ENCODE results near the gene CRIM1.

The CRIM1 gene

DNA sequence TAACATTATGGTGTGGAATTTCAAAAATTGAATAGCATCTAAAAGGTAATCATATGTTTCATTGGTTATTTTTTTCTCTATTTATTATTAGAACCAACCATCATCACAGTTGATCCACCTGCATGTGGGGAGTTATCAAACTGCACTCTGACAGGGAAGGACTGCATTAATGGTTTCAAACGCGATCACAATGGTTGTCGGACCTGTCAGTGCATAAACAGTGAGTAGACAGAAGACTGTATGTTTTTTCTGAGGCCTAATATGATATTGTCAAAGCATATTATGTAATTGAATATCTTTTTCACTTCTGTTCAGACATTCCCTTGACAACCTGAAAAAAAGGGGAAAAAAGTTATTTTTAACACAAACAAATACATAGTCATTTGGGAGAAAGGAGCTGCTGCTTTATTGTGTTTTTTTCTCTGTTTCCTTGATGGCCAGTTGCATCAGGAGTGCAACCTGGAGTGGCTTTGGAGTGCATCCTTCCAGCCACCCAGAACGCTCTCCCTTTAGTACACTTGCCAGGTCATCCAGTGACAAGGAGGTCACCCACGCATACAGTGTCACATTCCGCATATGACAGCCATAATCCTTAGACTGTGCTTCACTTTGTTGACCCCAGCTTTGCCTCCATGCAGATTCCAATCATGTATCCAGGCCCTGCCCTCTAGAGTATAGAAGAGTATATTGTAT, 143.7 kb downstream of the CRIM1 start:
- H2AFZ ChIP-seq (ENCODE audit: low read length): no peak overlapping the region
- no peak overlapping the region for H3K4me2 ChIP-seq (ENCODE audit: low read depth, low read length)
- no peak overlapping the region for H3K27ac ChIP-seq (ENCODE audit: low read length)
- no peaks in the 10 kb centered on the region for H3F3A ChIP-seq (ENCODE audit: insufficient read depth, low read length)
- DNase-seq: no peak
- no peak overlapping the region for H3K9ac ChIP-seq (ENCODE audit: low read length)
- no peaks in the 10 kb centered on the region for H3K36me3 ChIP-seq (replicated peaks; ENCODE audit: insufficient read depth, low read length)
- H3K79me2 ChIP-seq (ENCODE audit: low read length): no peaks in the 10 kb centered on the region
- H3K9me2 ChIP-seq (replicated peaks; ENCODE audit: insufficient read depth, low read length): no peaks in the 10 kb centered on the region
- H3K4me3 ChIP-seq (ENCODE audit: low read length): no peak overlapping the region
- no peaks in the 10 kb centered on the region for H3K27me3 ChIP-seq (replicated peaks; ENCODE audit: insufficient read depth, low read length)
- no peaks in the 10 kb centered on the region for H3K4me1 ChIP-seq (ENCODE audit: low read length)
- TF ChIP-seq, protein P1, sequence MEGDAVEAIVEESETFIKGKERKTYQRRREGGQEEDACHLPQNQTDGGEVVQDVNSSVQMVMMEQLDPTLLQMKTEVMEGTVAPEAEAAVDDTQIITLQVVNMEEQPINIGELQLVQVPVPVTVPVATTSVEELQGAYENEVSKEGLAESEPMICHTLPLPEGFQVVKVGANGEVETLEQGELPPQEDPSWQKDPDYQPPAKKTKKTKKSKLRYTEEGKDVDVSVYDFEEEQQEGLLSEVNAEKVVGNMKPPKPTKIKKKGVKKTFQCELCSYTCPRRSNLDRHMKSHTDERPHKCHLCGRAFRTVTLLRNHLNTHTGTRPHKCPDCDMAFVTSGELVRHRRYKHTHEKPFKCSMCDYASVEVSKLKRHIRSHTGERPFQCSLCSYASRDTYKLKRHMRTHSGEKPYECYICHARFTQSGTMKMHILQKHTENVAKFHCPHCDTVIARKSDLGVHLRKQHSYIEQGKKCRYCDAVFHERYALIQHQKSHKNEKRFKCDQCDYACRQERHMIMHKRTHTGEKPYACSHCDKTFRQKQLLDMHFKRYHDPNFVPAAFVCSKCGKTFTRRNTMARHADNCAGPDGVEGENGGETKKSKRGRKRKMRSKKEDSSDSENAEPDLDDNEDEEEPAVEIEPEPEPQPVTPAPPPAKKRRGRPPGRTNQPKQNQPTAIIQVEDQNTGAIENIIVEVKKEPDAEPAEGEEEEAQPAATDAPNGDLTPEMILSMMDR (IDR thresholded peaks at IDR 0.05; ENCODE audit: low read length): no peak
- no peaks in the 10 kb centered on the region for H4K20me1 ChIP-seq (ENCODE audit: insufficient read depth, low read length)
- no peaks in the 10 kb centered on the region for H3K9me3 ChIP-seq (replicated peaks; ENCODE audit: insufficient read depth, low read length)

DNA sequence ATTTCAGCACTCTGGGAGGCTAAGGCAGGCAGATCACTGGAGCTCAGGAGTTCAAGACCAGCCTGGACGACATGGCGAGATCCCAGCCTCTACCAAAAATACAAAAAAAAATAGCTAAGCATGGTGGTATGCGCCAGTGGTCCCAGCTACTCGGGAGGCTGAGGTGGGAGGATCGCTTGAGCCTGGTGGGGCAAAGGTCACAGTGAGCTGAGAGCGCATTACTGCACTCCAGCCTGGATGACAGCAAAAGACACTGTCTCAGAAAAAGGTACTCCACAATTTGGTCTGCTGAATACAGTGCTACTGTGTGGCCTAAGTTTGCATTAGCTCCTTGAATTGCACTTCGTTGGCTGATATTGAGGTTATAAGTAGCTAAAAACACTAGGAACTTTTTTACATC, 144.5 kb downstream of the CRIM1 start:
- Histone ChIP-seq H4K20me1 (ENCODE audit: insufficient read depth, low read length) (no peaks in the 10 kb centered on the region), H3K36me3 (replicated peaks; ENCODE audit: insufficient read depth, low read length) (no peaks in the 10 kb centered on the region), H3F3A (ENCODE audit: insufficient read depth, low read length) (no peaks in the 10 kb centered on the region), H3K4me1 (ENCODE audit: low read length) (no peaks in the 10 kb centered on the region), H3K9ac (ENCODE audit: low read length) (no peak overlapping the region), H3K27me3 (replicated peaks; ENCODE audit: insufficient read depth, low read length) (no peaks in the 10 kb centered on the region), H3K27ac (ENCODE audit: low read length) (no peak overlapping the region), H3K4me3 (ENCODE audit: low read length) (no peak overlapping the region), H3K9me3 (replicated peaks; ENCODE audit: insufficient read depth, low read length) (no peaks in the 10 kb centered on the region), H3K9me2 (replicated peaks; ENCODE audit: insufficient read depth, low read length) (no peaks in the 10 kb centered on the region), H2AFZ (ENCODE audit: low read length) (no peak overlapping the region), H3K79me2 (ENCODE audit: low read length) (no peaks in the 10 kb centered on the region), H3K4me2 (ENCODE audit: low read depth, low read length) (no peak overlapping the region)
- TF ChIP-seq EZH2phosphoT487 (IDR thresholded peaks at IDR 0.05; ENCODE audit: low read length): no peak
- no peak for TF ChIP-seq EZH2 (optimal IDR thresholded peaks at IDR 0.05; ENCODE audit: low read depth, low read length)
- DNase-seq: no peak

DNA sequence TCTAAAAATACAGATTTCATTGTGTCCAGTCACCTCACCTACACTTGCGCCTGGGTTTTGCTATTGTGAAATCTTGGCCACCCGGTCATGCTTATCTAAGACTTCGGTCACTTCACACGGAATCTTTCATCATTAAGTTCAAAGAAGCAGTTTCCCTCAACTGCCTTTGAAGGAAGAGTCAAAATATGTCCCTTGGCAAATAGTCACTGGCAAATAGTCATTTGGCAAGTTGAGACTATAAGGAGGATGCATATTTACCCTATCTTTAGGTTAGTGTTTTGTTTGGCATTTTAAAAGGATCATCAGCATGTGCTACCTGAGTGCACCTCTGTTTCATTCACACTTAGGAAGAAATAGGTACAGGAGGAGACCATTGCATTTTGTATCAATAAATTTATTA, 146.5 kb downstream of the CRIM1 start:
- H3K4me2 ChIP-seq (ENCODE audit: low read depth, low read length): no peak overlapping the region
- H3K27me3 ChIP-seq (replicated peaks; ENCODE audit: insufficient read depth, low read length): no peaks in the 10 kb centered on the region
- no peaks in the 10 kb centered on the region for H3K9me3 ChIP-seq (replicated peaks; ENCODE audit: insufficient read depth, low read length)
- no peak overlapping the region for H2AFZ ChIP-seq (ENCODE audit: low read length)
- no peaks in the 10 kb centered on the region for H4K20me1 ChIP-seq (ENCODE audit: insufficient read depth, low read length)
- no peak overlapping the region for H3K9ac ChIP-seq (ENCODE audit: low read length)
- no peak for DNase-seq
- no peaks in the 10 kb centered on the region for H3K79me2 ChIP-seq (ENCODE audit: low read length)
- no peaks in the 10 kb centered on the region for H3K4me1 ChIP-seq (ENCODE audit: low read length)
- H3K36me3 ChIP-seq (replicated peaks; ENCODE audit: insufficient read depth, low read length): no peaks in the 10 kb centered on the region
- no peaks in the 10 kb centered on the region for H3K9me2 ChIP-seq (replicated peaks; ENCODE audit: insufficient read depth, low read length)
- H3K4me3 ChIP-seq (ENCODE audit: low read length): no peak overlapping the region
- no peak overlapping the region for H3K27ac ChIP-seq (ENCODE audit: low read length)
- TF ChIP-seq, protein P1 (IDR thresholded peaks at IDR 0.05; ENCODE audit: low read length): no peak
- no peak for TF ChIP-seq EZH2phosphoT487 (IDR thresholded peaks at IDR 0.05; ENCODE audit: low read length)
- no peaks in the 10 kb centered on the region for H3F3A ChIP-seq (ENCODE audit: insufficient read depth, low read length)

DNA sequence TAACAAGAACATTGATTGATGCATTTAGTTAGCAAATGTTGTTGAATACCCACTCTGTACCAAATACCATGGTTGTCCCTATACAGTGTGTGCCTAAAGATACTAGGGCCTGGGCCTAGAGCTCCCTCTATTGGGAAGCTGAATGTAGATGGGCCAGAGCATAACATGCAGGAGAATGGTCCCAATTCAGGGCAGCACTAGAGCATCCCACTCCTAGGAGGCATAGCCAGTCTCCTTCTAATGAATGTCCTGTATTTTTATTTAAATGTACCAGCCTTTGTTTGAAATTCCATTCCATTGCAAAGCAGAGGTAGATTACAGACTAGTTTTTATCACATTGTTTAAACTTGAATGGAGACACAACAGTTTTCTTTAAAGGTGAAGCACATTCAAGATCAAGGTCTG, 151.8 kb downstream of the CRIM1 start:
- no peak overlapping the region for H3K4me2 ChIP-seq (ENCODE audit: low read depth, low read length)
- H3K79me2 ChIP-seq (ENCODE audit: low read length): no peaks in the 10 kb centered on the region
- no peak for TF ChIP-seq EZH2 (optimal IDR thresholded peaks at IDR 0.05; ENCODE audit: low read depth, low read length)
- TF ChIP-seq, protein P1 (IDR thresholded peaks at IDR 0.05; ENCODE audit: low read length): peak; percentile 76
- no peaks in the 10 kb centered on the region for H3K36me3 ChIP-seq (replicated peaks; ENCODE audit: insufficient read depth, low read length)
- H3K4me1 ChIP-seq (ENCODE audit: low read length): peaks cover 6% of the 10 kb centered on the region
- no peaks in the 10 kb centered on the region for H3K27me3 ChIP-seq (replicated peaks; ENCODE audit: insufficient read depth, low read length)
- no peak overlapping the region for H3K27ac ChIP-seq (ENCODE audit: low read length)
- no peaks in the 10 kb centered on the region for H3F3A ChIP-seq (ENCODE audit: insufficient read depth, low read length)
- H3K9me3 ChIP-seq (replicated peaks; ENCODE audit: insufficient read depth, low read length): no peaks in the 10 kb centered on the region
- H3K9me2 ChIP-seq (replicated peaks; ENCODE audit: insufficient read depth, low read length): no peaks in the 10 kb centered on the region
- no peaks in the 10 kb centered on the region for H4K20me1 ChIP-seq (ENCODE audit: insufficient read depth, low read length)
- DNase-seq: peak; percentile 41
- no peak overlapping the region for H3K4me3 ChIP-seq (ENCODE audit: low read length)
- no peak overlapping the region for H3K9ac ChIP-seq (ENCODE audit: low read length)
- H2AFZ ChIP-seq (ENCODE audit: low read length): no peak overlapping the region
